HG03066 (cell line): ENCODE data around the gene TMEM271.

Source experiments
- ATAC-seq: cut with Tn5 transposase; IDR thresholded peaks from one replicate; pipeline ENCODE4 v1.9.1; 2021; ENCODE audit warnings: low read depth; ENCODE audit not compliant: unreplicated experiment

TMEM271 gene

GRCh38 chr4:581753-582361 lies 5.8 kb upstream of the TMEM271 start:
- no peak for ATAC-seq

- no peak for ATAC-seq
Measured at GRCh38 chr4:581181-581580, 5.1 kb upstream of the TMEM271 start.

- no peak for ATAC-seq
Measured at GRCh38 chr4:579543-580175, 3.6 kb upstream of the TMEM271 start.

GRCh38 chr4:578451-579443 lies 2.7 kb upstream of the TMEM271 start:
- ATAC-seq, result no peak

GRCh38 chr4:577499-578450 lies 1.7 kb upstream of the TMEM271 start:
- no peak for ATAC-seq

- ATAC-seq, result no peak
Measured at GRCh38 chr4:576991-577498, 950 bp upstream of the TMEM271 start.

GRCh38 chr4:575281-576141 lies 584 bp downstream of the TMEM271 start:
- no peak for ATAC-seq

GRCh38 chr4:574346-575161 lies 1.5 kb downstream of the TMEM271 start:
- no peak for ATAC-seq

- ATAC-seq, result no peak
Measured at GRCh38 chr4:573122-573892, 2.8 kb downstream of the TMEM271 start.

GRCh38 chr4:572594-572993 lies 3.5 kb downstream of the TMEM271 start:
- ATAC-seq, result no peak

- ATAC-seq, result no peak
Measured at GRCh38 chr4:571838-572572, 4.1 kb downstream of the TMEM271 start.

GRCh38 chr4:570754-571153 lies 5.3 kb downstream of the TMEM271 start:
- no peak for ATAC-seq

- ATAC-seq, result no peak
Measured at GRCh38 chr4:569958-570667, 6.0 kb downstream of the TMEM271 start.

GRCh38 chr4:568962-569361 lies 7.1 kb downstream of the TMEM271 start:
- ATAC-seq, result no peak

- no peak for ATAC-seq
Measured at GRCh38 chr4:568351-568652, 7.8 kb downstream of the TMEM271 start.
